Brain pericyte (primary cell): ENCODE results near the gene PANX1.
"Not testable (repeated sequence)": the region's sequence is repeated elsewhere in the genome, so short reads cannot be mapped to it uniquely, and the experiment has no call there.

ENCODE experiments used
- DNase-seq: peaks from one replicate; pipeline ENCODE4 v3.0.0-alpha.2; 2012; ENCODE audit warnings: low read depth, low spot score

PANX1 gene

DNA sequence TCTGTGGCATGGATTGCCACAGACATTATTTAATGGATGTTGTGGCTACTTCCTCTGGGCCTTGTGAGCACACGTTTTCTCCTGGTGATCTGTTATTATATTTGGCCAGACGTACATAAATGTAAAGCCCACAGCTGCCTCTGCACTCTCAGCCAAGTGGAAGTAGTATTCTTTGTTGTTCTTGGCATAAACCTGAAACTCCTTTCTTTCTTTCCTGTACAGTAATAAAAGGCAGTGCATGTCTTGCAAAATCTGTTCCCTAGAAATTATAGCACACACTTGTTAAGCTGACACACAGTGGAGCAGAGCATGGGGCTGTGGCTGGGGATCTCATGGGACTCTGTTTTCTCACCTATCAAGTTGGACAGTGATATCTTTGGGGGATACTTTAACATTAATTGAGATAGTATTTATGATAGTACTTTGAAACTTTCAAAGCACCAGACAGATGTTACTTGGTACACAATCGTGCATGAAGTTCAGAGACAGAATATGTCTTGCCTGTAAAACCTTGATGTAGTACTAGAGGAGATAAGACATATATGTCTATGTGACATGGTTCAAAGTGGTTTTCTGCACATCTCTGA, 20.9 kb downstream of the PANX1 start:
- peak; percentile 50 for DNase-seq

DNA sequence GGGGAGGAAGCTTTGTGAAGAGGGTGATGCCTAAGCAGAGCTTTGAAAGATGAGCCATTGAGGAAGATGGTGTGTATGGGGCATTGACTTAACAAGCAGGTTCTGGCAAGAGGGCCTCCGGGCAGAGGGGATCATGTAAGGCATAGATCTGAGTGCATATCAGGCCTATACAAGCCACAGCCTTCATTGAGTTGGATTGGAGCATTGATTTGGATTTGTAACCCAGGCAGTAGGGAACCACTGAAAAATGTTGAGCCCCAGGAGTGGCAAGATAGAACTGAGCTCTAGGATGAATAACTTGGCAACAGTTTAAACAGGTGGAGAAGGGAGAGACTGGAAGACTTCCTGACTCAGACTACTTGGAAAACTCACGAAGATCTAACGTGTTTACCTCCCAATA, 21.4 kb downstream of the PANX1 start:
- no peak for DNase-seq

DNA sequence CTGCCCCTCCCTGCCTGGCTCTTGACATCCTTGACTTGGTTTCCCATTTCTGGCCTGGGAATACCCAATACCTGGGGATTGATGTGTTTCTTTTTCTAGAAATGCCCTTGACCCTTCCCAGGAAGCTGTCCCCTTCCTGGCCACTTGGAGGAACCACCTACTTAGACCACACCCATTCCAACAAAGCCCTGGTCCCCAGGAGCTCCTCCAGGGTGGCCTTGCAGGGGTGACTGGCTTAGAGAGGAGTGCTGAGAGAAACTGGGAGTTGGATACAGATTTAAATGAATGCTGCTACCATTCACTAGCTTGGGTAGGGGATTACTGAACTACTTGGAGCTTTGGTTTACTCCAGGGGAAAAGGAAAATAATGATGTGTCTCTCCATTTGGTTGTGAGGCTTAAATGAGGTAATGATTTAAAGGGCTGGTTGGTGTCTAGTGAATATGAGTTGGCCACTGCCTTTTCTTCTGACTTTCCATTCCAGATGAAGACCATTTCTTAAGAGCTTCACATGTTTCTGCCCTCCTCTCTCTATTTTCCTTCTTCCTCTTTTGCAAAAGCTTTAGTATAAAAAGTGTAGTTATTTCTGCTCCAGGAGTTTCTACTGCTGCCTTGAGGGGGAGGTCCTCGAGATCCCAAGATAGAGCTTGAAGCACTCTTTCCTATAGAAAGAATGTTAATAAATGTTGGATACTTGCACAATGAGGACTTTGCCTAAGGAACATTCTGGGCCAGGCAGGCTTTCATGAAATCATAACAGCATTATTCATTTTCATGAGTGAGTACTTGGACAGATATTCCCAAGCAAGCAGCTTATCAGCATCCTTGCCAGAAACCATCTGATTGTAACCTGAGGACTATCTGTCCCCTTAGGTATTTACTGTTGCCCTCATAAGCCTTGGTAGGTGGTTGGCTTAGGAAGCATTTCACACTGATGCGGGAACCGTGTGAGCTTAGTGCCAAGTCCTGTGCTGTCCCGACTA, 22.4 kb downstream of the PANX1 start:
- no peak for DNase-seq

DNA sequence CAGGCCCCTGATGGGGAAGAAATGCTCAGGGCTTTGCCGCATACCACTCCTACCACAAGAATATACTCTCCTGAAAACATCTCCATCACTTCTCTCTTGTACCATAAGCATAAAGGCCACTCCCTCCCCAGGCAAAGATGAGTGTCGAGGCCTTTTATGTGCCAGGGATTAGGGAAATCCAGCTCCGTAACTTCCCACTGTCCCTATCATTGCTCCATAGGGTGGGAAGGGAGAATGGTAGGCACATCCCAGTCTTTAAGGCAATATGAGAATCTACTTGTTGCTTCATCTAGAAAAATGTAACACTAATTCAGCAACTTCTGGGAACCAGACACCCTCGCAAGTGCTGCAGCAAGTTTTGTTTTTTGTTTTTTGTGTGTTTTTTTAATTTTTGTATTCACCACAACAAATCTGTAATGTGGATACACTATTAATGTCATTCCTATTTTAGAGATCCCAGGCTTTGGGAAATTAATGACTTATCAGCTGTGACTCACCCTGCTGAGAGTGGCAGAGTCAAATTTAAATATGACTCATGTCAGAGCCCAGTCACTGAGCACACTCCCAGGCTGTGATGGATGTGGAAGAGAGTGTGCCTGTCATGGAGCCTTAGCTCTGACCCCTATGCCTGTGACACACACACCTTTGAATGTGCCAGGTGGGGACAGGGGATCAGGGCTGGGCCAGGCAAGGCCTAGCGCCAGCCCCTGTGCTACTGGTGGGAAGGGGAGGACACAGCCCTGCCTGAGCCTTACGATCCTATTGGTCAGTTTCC, 23.4 kb downstream of the PANX1 start:
- no peak for DNase-seq

DNA sequence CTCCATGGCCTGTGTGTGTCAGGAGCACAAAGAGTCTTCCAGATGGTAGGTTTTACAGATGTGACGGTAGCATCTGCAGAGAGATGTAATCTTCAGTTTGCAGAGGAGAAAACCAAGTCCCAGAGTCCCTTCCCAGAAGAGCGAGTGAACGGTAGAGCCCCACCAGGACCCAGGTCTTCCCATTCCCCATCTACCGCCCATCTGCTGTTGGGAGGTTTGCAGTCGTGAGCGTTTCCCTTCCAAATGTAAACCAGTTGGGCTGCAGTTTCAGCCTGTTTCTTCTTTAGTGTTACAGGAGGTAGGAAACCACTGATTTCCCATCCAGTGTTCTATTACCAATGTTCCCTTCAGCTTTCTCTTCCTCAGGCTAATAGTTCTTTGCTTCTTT, 24.0 kb downstream of the PANX1 start:
- DNase-seq = no peak

DNA sequence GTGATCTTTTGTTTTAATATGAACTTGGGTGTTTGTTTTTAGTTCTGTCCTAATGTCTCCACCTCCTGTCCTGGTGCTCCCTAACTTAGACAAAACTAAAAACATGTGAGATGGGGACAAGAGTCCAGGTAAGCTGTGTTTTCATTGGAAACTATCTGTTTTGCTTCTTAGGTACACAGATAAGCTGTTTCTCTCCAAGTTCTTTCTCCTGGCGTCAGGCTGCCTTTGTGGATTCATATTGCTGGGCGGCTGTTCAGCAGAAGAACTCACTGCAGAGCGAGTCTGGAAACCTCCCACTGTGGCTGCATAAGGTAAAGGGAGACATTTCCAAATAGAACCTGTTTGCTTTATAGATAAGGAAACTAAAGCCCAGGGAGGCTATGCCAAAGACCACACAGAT, 24.7 kb downstream of the PANX1 start:
- no peak for DNase-seq

DNA sequence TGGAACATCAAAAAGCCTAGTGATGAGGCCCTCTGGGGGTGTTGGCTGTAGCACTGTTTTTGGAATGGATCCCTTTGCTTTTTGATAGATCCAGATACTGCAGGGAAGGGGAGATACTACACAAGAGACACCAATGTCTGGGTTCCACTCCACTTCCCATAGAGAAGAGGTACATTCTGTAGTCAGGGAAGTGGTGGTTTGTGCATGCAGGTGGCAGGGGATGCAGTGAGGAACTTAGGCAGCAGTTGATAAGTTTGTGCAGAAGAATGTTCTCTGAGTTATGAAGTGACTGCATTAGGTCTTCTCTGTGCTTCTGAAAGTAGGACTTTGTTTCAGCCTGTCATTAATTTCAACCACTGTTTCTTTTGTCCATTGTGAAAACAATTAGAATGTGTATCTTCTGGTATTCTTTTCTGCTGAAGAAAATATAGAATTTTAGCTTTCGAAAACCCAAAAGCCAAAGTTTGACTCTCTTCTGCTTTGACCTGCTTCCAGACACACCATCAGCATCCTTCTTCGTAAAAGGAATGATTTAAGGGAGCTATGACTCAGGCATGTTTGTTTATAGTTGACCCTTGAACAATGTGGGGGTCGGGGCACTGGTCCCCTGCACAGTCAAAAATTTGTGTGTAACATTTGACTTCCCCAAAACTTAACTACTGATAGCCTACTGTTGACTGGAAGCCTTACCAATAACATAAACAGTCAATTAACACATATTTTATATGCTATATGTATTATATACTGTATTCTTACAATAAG, 25.6 kb downstream of the PANX1 start:
- no peak for DNase-seq

DNA sequence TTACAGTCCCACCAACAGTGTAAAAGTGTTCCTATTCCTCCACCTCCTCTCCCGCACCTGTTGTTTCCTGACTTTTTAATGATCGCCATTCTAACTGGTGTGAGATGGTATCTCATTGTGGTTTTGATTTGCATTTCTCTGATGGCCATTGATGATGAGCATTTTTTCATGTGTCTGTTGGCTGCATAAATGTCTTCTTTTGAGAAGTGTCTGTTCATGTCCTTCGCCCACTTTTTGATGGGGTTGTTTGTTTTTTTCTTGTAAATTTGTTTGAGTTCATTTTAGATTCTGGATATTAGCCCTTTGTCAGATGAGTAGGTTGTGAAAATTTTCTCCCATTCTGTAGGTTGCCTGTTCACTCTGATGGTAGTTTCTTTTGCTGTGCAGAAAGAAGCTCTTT, 28.7 kb downstream of the PANX1 start:
- DNase-seq = not testable (repeated sequence)

DNA sequence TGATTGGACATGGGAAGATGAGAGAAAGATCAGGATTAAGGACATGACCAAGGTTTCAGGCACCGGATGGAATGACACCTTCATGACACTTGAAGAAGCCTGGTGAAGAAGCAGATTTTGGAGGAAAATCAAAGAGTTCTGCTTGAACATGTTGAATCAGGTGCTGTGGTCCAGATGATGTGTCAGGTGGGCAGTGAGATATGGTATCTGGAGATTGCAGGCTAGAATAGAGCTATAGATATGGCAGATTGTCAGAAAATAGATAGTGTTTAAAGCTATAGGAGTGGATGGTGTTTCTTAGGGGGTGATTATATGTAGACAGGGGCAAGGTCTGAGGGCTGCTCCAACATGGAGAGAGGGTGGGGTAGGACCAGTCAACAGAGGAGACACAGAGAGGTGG, 40.2 kb downstream of the PANX1 start:
- DNase-seq = no peak

DNA sequence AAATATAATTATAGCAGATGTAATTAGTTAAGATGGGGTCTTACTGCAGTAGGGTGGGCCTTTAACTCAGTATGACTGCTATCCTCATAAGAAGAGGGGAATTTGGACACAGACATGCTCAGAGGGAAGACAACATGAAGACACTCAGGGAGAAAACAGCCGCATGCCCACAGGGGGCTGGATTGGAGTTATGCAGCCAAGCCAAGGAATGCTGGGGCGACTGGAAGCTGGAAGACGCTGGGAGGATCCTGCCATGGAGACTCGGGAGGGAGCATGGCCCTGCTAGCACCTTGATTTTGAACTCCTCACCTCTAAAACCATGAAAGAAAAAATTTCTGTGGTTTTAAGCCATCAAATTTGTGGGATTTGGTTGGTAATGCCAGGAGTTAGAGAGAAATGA, 40.9 kb downstream of the PANX1 start:
- no peak for DNase-seq

DNA sequence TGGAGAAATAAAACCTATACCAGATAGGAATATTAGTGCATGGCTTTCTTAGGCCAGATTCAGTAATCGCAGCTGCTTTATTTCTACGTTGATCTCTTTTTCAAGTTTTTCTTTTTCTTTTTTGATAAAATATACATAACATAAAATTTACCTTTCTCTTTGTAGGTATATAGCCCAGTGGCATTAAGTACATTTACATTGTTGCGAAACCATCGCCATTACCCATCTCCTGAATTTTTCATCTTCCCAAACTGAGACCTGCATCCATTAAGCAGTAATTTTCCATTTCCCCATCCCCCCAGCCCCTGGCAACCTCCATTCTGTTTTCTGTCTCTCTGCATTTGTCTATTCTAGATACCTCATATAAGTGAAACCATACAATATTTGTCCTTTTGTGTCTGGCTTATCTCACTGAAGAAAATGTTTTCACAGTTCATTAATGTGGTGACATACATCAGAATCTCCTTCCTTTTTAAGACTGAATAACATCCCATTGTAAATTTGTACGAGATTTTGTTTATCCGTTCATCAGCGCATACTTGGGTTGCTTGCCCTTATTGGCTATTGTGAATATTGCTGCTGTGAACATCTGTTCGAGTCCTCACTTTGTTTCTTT, 41.4 kb downstream of the PANX1 start:
- no peak for DNase-seq

DNA sequence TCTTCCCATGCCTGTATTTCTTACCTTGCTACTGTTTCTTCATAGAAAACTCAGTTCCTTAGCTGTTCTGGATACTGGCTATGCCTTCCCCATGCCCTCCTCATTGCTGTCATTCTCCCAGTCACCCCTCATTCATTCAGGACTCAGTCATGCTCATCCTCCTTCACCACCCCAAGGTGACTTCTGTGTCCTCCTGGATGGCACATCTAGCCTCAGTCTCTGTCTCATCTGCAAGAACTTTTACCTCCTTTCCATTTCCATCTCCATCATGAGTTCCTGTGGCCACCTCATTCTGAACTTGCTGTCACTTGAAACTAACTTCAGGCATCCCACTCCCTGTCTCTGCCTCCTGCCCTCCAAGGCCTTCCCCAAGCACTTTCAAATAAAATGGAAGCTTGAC, 42.3 kb downstream of the PANX1 start:
- DNase-seq = no peak

DNA sequence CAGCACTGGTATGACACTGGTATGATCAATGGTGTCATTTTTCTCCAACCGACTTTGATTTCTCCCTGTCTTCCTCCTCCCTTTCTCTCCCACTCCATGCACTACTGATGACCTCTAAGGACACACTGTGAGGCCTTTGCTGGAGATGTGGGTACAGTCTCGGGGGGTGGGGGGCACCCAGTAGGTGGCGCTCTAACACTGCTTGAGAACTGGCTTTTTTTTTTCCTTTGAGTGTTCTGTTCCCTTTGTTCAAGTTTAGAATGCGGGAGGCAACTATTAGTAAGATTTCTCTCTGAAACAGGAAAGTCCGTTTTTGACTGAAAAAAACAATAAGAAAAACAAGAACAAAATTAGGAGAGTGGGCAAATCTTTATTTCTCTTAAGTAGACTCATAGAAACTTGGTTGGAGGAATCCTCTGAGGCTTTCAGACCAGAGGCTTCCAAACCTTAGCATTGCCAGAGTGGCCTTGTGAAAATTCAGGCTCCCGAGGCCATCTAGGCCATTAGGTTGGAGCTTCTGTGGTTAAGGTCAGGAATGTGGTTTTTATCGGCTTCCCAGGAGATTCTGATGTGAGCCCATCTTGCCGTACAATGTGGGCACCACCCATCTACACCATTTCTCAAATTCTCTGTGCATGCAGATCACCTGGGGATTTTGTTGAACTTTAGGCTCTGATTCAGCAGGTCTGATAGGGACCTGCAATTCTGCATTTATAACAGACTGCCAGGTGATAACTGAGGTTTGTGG, 43.2 kb downstream of the PANX1 start:
- no peak for DNase-seq

DNA sequence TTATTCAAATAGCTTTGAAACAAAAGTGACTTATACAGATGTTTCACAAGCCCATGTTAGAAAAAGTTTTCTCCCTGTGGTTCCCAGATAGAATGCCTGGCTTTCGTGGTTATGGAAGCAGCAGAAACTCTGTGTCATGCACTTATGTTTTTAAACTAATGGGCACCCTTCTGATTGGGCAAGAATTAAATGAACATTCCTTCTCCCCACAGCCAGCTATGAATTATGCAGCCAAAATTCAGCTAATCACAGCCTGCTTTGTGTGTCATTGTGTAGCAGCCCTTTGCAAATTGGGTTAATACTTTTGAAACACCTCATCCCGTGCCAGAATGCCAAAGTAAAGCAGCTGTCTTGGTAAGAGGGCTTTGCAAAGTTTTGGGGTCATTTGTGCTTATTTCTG, 46.9 kb downstream of the PANX1 start:
- DNase-seq = no peak

DNA sequence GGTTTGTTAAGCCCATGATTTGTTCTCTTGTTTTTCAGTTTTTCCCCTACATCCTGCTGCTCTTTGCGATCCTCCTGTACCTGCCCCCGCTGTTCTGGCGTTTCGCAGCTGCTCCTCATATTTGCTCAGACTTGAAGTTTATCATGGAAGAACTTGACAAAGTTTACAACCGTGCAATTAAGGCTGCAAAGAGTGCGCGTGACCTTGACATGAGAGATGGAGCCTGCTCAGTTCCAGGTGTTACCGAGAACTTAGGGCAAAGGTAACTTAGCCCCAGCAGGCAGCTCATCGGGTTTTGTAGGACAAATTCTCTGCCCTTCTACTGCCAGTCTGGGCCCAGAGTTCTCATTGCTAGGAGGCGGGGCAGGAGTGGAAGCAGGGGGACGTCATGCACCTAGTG, 49.7 kb downstream of the PANX1 start:
- DNase-seq = no peak

DNA sequence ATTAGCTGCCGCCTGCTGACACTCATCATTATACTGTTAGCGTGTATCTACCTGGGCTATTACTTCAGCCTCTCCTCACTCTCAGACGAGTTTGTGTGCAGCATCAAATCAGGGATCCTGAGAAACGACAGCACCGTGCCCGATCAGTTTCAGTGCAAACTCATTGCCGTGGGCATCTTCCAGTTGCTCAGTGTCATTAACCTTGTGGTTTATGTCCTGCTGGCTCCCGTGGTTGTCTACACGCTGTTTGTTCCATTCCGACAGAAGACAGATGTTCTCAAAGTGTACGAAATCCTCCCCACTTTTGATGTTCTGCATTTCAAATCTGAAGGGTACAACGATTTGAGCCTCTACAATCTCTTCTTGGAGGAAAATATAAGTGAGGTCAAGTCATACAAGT, 51.1 kb downstream of the PANX1 start:
- DNase-seq = no peak

DNA sequence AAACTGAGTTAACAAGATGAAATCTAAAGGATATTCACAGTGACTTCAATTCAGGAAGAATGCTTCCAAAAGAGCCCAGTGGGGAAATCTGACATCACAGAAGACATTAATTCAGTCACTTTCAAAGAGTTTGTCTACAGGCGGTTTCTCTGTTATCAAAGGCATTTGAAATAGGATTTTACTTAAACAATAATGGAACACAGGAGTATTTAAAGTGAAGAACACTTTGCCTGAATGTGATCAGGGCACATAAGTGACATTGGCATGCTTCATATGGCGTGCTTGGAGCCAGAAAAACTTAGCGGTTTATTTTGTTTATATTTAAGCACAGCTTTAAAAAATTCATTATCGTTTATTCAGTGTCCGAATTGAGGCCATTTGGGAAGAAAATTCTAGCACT, 52.9 kb downstream of the PANX1 start:
- DNase-seq = no peak

DNA sequence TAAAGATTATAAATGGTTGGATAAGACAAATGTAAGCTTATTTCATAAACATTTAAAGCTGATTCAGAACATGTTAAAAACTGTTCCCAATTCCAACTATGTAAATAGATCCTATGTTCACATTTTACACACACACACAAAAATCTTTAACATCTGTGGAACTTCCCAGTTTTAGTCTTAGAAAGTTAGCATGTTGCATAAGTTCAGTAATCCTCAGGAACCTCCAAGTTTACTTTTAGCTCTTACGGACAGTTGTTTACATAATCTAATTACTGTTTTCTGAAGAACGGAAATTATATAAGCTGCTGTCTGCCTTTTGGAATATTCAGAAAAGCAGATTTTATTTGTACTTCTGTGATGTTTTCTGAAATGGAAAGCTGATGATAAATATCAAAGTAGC, 53.3 kb downstream of the PANX1 start:
- no peak for DNase-seq

DNA sequence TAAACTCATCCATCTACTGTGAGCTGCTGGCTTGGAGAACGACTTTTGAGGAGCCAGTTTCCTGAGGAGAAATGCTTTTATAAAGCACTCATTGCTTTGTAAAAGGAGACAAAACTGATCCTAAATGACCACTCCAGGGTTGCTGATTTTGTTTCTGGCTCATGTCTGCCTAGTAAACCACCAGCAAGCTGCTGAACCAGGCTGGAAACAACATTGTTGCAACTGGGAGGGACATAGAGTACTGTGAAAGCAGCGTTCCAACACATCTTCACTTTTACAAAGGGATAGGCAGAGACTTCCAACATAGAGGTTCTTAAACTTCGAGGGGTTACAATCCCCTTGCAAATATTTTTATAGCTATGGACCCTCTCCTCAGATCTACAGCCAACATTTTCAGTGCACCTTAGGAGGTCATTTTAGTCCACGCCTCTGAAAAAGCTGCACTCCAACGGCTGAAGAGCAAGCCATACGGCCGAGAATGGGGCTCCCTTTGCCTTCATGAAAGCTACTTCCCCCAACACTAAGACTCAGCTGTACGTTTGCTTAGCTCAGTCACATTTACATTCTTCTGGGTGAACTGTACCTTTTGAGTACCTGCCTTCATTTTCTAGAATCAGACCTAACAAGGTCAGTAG, 54.7 kb downstream of the PANX1 start:
- no peak for DNase-seq

DNA sequence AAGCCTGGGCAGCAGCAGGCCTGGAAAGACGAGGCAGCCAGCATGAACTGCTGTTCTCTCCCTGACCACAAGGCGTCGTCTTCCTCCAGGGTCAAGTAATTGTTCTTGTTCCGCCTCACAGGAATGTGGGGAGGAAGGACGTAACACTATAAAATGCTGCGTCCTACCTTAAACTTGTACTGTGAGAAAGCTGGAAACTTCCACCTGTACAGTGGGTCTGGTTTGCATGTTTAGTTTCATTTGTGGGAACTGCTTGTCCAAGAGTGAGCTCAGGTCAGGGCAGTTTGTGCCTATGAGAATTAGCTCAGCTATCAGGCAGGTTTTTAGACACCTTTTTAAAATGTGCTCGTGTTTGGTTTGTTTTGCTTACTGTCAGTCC, 55.2 kb downstream of the PANX1 start:
- peak; percentile 29 for DNase-seq
